ENCODE results near the gene SLC2A14. TPM values are rescaled to one million over a fixed set of nuclear protein-coding genes. Genes with fewer than 3 reads are reported as not detected.

Gene SLC2A14
- total RNA-seq = not detected in 2 replicates

DNA sequence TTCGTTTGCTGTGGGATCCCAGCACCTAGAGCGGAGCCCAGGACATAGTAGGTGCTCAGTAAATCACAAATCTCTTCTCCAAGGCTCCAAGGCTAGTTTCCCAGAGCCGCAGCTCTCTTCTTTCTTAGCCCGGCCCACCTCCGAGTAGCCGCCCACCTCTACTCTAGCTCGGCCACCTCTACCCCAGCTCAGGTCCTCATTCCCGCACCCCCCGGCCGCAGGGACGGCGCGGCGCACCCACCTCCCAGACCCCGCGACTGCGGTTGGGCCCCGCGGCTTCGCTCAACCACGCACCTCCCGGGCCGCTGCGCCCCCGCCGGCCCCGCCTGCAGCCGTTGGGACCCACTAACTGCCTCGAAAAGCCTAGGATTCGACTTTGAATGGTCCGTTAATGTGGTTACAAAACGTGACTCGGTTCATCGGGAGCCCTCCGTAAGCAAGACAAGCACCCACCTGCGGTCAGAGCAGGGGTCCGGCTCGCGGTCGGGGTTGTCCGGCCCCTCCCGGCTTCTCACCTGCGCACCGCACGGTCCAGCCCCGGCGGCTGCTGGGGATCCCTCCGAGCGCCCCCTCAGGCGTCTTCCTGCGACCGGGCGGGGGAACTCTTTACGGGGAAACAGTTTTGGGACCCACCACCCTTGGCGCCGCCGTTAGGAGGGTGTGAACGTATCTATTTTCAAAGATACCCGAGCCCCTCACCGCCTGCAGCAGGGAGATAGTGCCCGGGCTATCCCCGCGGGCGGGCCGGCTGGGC is at the start of gene SLC2A14:
SLC2A14 (minus strand) TSS at position 350 of the 754 bp plus-strand sequence. CDS start 3,035 bp downstream, outside the sequence.

DNA sequence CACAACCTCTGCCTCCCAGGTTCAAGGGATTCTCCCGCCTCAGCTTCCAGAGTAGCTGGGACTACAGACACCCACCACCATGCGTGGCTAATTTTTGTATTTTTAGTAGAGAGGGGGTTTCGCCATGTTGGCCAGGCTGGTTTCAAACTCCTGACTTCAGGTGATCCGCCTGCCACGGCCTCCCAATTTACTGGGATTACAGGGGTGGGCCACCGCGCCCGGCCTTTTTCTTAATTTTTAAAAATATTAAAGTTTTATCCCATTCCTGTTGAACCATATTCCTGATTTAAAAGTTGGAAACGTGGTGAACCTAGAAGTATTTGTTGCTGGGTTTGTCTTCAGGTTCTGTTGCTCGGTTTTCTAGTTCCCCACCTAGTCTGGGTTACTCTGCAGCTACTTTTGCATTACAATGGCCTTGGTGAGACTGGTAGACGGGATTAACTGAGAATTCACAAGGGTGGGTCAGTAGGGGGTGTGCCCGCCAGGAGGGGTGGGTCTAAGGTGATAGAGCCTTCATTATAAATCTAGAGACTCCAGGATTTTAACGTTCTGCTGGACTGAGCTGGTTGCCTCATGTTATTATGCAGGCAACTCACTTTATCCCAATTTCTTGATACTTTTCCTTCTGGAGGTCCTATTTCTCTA is 83.7 kb downstream of the SLC2A14 start, which contains the start of gene NANOG:
NANOG (plus strand) TSS at position 519 of the 645 bp plus-strand sequence. CDS start 213 bp downstream, outside the sequence.

Small RNAs within 50 kb of the gene (small RNA-seq; reads per million reads assigned to genes)
- not detected for gene RF00019

Other genes with a start within 250 kb of the SLC2A14 start
- gene APOBEC1, start 207.0 kb downstream of the SLC2A14 start, total RNA-seq = not detected in 2 replicates
- not detected in 2 replicates for gene GDF3, start 177.1 kb downstream of the SLC2A14 start, total RNA-seq
- not detected in 2 replicates for gene DPPA3, start 161.5 kb downstream of the SLC2A14 start, total RNA-seq
- not detected in 2 replicates for gene CLEC4C, start 125.5 kb downstream of the SLC2A14 start, total RNA-seq
- gene NANOGNB, start 107.7 kb downstream of the SLC2A14 start, total RNA-seq = not detected in 2 replicates
- under 0.01 and 0.32 TPM in 2 replicates for gene NANOG, start 83.5 kb downstream of the SLC2A14 start, total RNA-seq
- 82.6 and 140 TPM in 2 replicates for gene SLC2A3, start 63.3 kb upstream of the SLC2A14 start, total RNA-seq
- gene FOXJ2, start 159.8 kb upstream of the SLC2A14 start, total RNA-seq = 12.0 and 12.4 TPM in 2 replicates
- 0.13 and 0.43 TPM in 2 replicates for gene C3AR1, start 193.4 kb upstream of the SLC2A14 start, total RNA-seq
- gene NECAP1, start 209.4 kb upstream of the SLC2A14 start, total RNA-seq = 41.3 and 44.6 TPM in 2 replicates